K562 (cell line): ENCODE measurements around the gene SLC25A45. TPM values are rescaled to one million over a fixed set of nuclear protein-coding genes. Genes with fewer than 3 reads are reported as not detected.
A peak's percentile ranks its signal among the peaks of the same experiment; 100 is the strongest.

ENCODE experiments used
- ATAC-seq: fragments of 200-7000 bp; cut with Tn5 transposase; 3 replicates; pipeline ENCODE4 v1.9.1; 2020; ENCODE audit warnings: moderate library complexity
- BruUV-seq: library from RNA; stranded (reverse); fragments of 400-500 nt; replicated peaks from 2 replicates; lab custom pipeline; 2021; lab: Mats Ljungman, UMichigan
- CTCF ChIA-PET: fragments of 300-600 bp; formaldehyde crosslinking; extraction: SDS; loops from one replicate; lab custom pipeline; 2021; ENCODE audit warnings: low intra/inter-chr PET ratio; lab: Yijun Ruan, JAX
- POLR2A ChIA-PET: fragments of 300-600, 350-650 bp; sonication (Branson Sonifier 250); formaldehyde crosslinking; extraction: SDS; loops from one replicate; lab custom pipeline; 2021; ENCODE audit warnings: antibody characterized with exemption, inconsistent platforms; lab: Yijun Ruan, JAX
- DNase-seq, 4 experiments: peaks; one replicate each; pipeline versions ENCODE4 v3.0.0 to v3.0.0-alpha.2; 2011 to 2018; ENCODE audit warnings: low spot score in 3 of 4, mixed read lengths in 3 of 4; ENCODE audit errors: extremely low read depth in 1 of 4
- FAIRE-seq: peaks from 2 replicates; lab custom pipeline; 2011; peaks lifted over from hg19 to GRCh38; lab: Jason Lieb, UNC
- H2AFZ ChIP-seq: 2 replicates; pipeline ENCODE4 v1.6.0; 2011; ENCODE audit warnings: low read depth, low read length, control low read depth, inconsistent platforms
- H3K27ac ChIP-seq: fragments of 200-600 bp; 3 replicates; pipeline ENCODE4 v1.8.0; 2011; ENCODE audit warnings: low read depth, mild to moderate bottlenecking, control low read depth, inconsistent platforms, low read length, moderate library complexity, mixed read lengths; ENCODE audit errors: extremely low read depth
- H3K27me3 ChIP-seq, 2 experiments: fragments of 300-600 bp in 1 of 2; 2 replicates in 1 of 2; 3 replicates in 1 of 2; pipeline versions ENCODE4 v1.6.0 to v1.8.0; 2011; ENCODE audit warnings: inconsistent platforms in 2 of 2, low read length in 2 of 2, mild to moderate bottlenecking in 1 of 2, mixed read lengths in 1 of 2, moderate library complexity in 1 of 2; ENCODE audit not compliant: control insufficient read depth in 2 of 2, insufficient read depth in 2 of 2
- H3K36me3 ChIP-seq: fragments of 300-600 bp; 3 replicates; pipeline ENCODE4 v1.8.0; 2011; ENCODE audit warnings: mild to moderate bottlenecking, low read length, inconsistent platforms; ENCODE audit not compliant: control insufficient read depth, insufficient read depth
- H3K4me1 ChIP-seq, 2 experiments: fragments of 200-600 bp in 1 of 2; replicated peaks in 1 of 2; 2 replicates in 1 of 2; 3 replicates in 1 of 2; pipeline versions ENCODE4 v1.5.1 to v1.8.0; 2011; ENCODE audit warnings: inconsistent platforms in 2 of 2, low read length in 2 of 2, mild to moderate bottlenecking in 1 of 2, mixed read lengths in 1 of 2, moderate library complexity in 1 of 2; ENCODE audit not compliant: control insufficient read depth in 2 of 2, insufficient read depth in 2 of 2
- H3K4me2 ChIP-seq: 2 replicates; pipeline ENCODE4 v1.6.1; 2011; ENCODE audit warnings: low read length, control low read depth, inconsistent platforms, mixed read lengths; ENCODE audit not compliant: insufficient read depth
- H3K4me3 ChIP-seq: fragments of 200-600 bp; sonication (generic), shearing (Covaris generic); 2 replicates; pipeline ENCODE4 v1.5.1; 2016; ENCODE audit warnings: control low read depth, inconsistent platforms
- H3K79me2 ChIP-seq: fragments of 200-600 bp; 3 replicates; pipeline ENCODE4 v1.8.0; 2011; ENCODE audit warnings: low read length, inconsistent platforms; ENCODE audit not compliant: control insufficient read depth, insufficient read depth
- H3K9ac ChIP-seq, 2 experiments: 2 replicates each; pipeline versions ENCODE4 v1.6.0 to v1.6.1; 2011; ENCODE audit warnings: low read depth in 2 of 2, low read length in 2 of 2, control low read depth in 1 of 2, inconsistent platforms in 1 of 2, mild to moderate bottlenecking in 1 of 2, mixed read lengths in 1 of 2; ENCODE audit not compliant: insufficient read depth in 1 of 2
- H3K9me1 ChIP-seq: one replicate; pipeline ENCODE4 v1.6.0; 2011; ENCODE audit warnings: inconsistent platforms, mild to moderate bottlenecking, low read length, moderate library complexity; ENCODE audit not compliant: control insufficient read depth, insufficient read depth
- H3K9me3 ChIP-seq: replicated peaks from 2 replicates; pipeline ENCODE4 v1.5.1; 2011; ENCODE audit warnings: low read depth, low read length, inconsistent platforms; ENCODE audit not compliant: control insufficient read depth, insufficient read depth
- H4K20me1 ChIP-seq: replicated peaks from 2 replicates; pipeline ENCODE4 v1.6.1; 2011; ENCODE audit warnings: low read length, inconsistent platforms, mixed read lengths; ENCODE audit not compliant: control insufficient read depth, insufficient read depth
- DMBX1 ChIP-seq: fragments of 250-450 bp; sonication (Bioruptor Pico); IDR thresholded peaks from 2 replicates; pipeline ENCODE4 v1.8.0; 2022; ENCODE audit warnings: inconsistent platforms, mild to moderate bottlenecking, moderate library complexity, borderline replicate concordance
- ETV1 ChIP-seq: fragments of 450-650 bp; conservative IDR thresholded peaks from 2 replicates; pipeline ENCODE4 v1.6.1; 2016; ENCODE audit warnings: missing genetic modification characterization, control low read depth, low read depth, missing compliant biosample characterization
- GATAD2A ChIP-seq: fragments of 450-650 bp; IDR thresholded peaks from 2 replicates; pipeline ENCODE4 v1.6.1; 2017
- IFI16 ChIP-seq: fragments of 250-450 bp; sonication (Bioruptor Pico); IDR thresholded peaks from 2 replicates; pipeline ENCODE4 v2.1.2; 2022; ENCODE audit warnings: mild to moderate bottlenecking, inconsistent platforms
- PHF20 ChIP-seq: fragments of 450-650 bp; IDR thresholded peaks from 2 replicates; pipeline ENCODE4 v1.6.1; 2018; ENCODE audit not compliant: partially characterized antibody
- RB1 ChIP-seq: fragments of 450-650 bp; IDR thresholded peaks from 2 replicates; pipeline ENCODE4 v1.6.1; 2017; ENCODE audit warnings: low read depth, mild to moderate bottlenecking
- SMARCA5 ChIP-seq: fragments of 450-650 bp; IDR thresholded peaks from 2 replicates; pipeline ENCODE4 v1.6.1; 2016
- SRSF3 ChIP-seq: fragments of 200-400 bp; formaldehyde crosslinking; IDR thresholded peaks from 2 replicates; pipeline ENCODE4 v1.6.1; 2016; ENCODE audit warnings: mild to moderate bottlenecking, low read length, moderate library complexity; ENCODE audit not compliant: insufficient read depth
- TEAD2 ChIP-seq: fragments of 450-650 bp; IDR thresholded peaks from 2 replicates; pipeline ENCODE4 v1.6.1; 2016; ENCODE audit warnings: missing genetic modification characterization, control low read depth, missing compliant biosample characterization
- TGIF2 ChIP-seq: sonication (generic); formaldehyde crosslinking; IDR thresholded peaks from 2 replicates; pipeline ENCODE4 v1.8.1; 2022; ENCODE audit warnings: mild to moderate bottlenecking, missing genetic modification reagents, moderate library complexity
- YBX1 ChIP-seq: fragments of 450-650 bp; IDR thresholded peaks from 2 replicates; pipeline ENCODE4 v1.7.1; 2016; ENCODE audit warnings: mild to moderate bottlenecking
- ZNF586 ChIP-seq: fragments of 450-650 bp; formaldehyde crosslinking; conservative IDR thresholded peaks from 2 replicates; pipeline ENCODE4 v1.4.0; 2020; ENCODE audit warnings: mild to moderate bottlenecking, moderate library complexity
- WGBS: fragments of 100-300 bp; shearing (Covaris generic); methylation state at CpG from one replicate; pipeline ENCODE4 v1.1.6; 2016; ENCODE audit warnings: low coverage, mixed read lengths; ENCODE audit not compliant: insufficient coverage; ENCODE audit errors: missing lambda C conversion rate; 5-methylcytosine and 5-hydroxymethylcytosine counted together
- in situ Hi-C: fragments of 300-500 bp; cut with MboI; formaldehyde crosslinking; loops from 4 replicates; pipeline ENCODE4 v1.15.0; 2018; ENCODE audit warnings: inconsistent platforms, mixed read lengths
- intact Hi-C: fragments of 100-400 bp; cut with micrococcal nuclease; formaldehyde crosslinking; loops from 2 replicates; pipeline ENCODE4 v1.14.2; 2022
- polyA plus RNA-seq, 8 experiments: library from polyadenylated mRNA; depleted of rRNA in 4 of 8; stranded (reverse) in 5 of 8; unstranded in 3 of 8; fragments of >200 nt; fragmentation: Nextera tagmentation in 2 of 8; fragmentation: Illumina TruSeq in 1 of 8; extraction: Ambion mirVana in 2 of 8; extraction: Trizol in 1 of 8; gene quantifications; 2 replicates each; pipeline versions ENCODE4 v1.2.1 to v1.2.3, GENCODE V29; 2011 to 2014; ENCODE audit warnings: inconsistent platforms in 1 of 8, missing spikeins in 1 of 8
- total RNA-seq, 7 experiments: library from RNA; depleted of rRNA in 6 of 7; stranded (reverse); fragments of >200 nt in 6 of 7; fragmentation: Illumina TruSeq in 2 of 7; extraction: Trizol in 2 of 7; gene quantifications; 2 replicates each; pipeline versions ENCODE4 v1.2.1 to v1.2.3, GENCODE V29; 2011 to 2021; ENCODE audit warnings: low replicate concordance in 1 of 7
- TF ChIP-seq, protein P1 (sequence below), 2 experiments: fragments of 450-650 bp in 1 of 2; sonication (generic) in 1 of 2; formaldehyde crosslinking in 1 of 2; IDR thresholded peaks in 1 of 2; conservative IDR thresholded peaks in 1 of 2; 2 replicates each; pipeline versions ENCODE4 v1.6.1 to v1.8.1; 2016 to 2023; ENCODE audit warnings: mild to moderate bottlenecking in 2 of 2, moderate library complexity in 2 of 2, inconsistent platforms in 1 of 2, missing genetic modification reagents in 1 of 2
- TF ChIP-seq, protein P2 (sequence below): sonication (generic); formaldehyde crosslinking; IDR thresholded peaks from 2 replicates; pipeline ENCODE4 v1.8.0; 2023; ENCODE audit warnings: missing genetic modification reagents, mild to moderate bottlenecking, borderline replicate concordance

The SLC25A45 gene
- total and polyA plus RNA-seq, 9 of the 15 experiments (the other 6 are each of a cell fraction or from before 2014, with no cell fraction given), result 0.15 to 2.3 (median 0.68) TPM

DNA sequence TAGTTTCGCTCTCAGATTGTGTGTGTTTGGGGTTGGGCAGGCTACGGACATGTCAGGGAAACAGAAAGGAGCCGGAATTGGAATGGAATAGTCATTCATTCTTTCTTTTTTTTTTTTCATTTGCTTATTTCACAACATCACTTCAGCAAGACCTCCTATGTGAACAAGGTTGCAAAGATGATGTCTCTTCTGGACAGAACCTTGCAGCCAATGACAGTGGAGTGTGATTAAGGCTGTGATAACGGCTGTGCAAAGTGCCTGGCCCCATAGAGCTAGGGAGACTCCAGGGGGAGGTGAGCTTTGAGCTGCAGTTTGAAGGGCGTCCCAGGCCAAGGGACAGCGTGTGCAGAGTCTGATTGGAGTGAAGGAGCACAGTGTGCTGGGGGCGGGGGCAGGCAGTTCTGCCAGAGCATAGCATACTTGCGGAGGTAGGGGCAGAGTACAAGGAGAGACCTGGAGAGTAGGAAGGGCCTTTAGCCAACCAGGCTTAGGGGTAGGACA is 24.5 kb downstream of the SLC25A45 start (continued):
- TF ChIP-seq, protein P1, sequence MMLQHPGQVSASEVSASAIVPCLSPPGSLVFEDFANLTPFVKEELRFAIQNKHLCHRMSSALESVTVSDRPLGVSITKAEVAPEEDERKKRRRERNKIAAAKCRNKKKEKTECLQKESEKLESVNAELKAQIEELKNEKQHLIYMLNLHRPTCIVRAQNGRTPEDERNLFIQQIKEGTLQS (IDR thresholded peaks at IDR 0.05), result no peak
- TF ChIP-seq, protein P1 (CRISPR knock-in tag; conservative IDR thresholded peaks at IDR 0.05), result no peak
- TF ChIP-seq SMARCA5 (0 out of 2 replicates have a peak, but pooled peaks have one; percentile 13), TEAD2 (tag) (no peak), RB1 (peak; percentile 23; the same call in 1 of the 2 replicates), PHF20 (no peak), ETV1 (tag) (no peak)

DNA sequence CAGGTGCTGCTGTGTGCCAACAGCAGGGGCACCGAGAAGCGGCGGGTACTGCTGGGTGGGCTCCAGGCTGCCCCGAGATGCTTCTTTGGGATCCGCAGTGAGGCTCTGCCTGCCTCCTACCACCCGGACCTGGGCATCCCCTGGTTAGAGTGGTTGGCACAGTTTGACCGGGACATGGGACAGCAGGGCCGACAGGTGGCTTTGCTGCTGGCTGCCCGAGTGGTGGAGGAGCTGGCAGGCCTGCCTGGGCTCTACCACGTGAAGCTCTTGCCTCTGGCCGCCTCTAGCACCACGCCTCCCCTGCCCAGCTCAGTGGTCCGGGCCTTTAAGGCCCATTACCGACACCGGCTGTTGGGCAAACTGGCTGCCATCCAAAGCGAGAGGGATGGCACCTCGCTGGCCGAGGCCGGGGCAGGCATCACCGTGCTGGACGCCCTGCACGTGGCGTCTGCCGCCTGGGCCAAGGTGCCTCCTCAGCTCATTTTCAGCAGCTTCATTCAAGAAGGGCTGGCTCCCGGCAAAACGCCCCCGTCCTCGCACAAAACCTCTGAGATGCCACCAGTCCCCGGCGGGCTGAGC is 26.0 kb downstream of the SLC25A45 start:
- H3K9me1 ChIP-seq, result no peaks in the 10 kb centered on the region
- 86% methylated on average over 25 of the region's 30 CpGs for WGBS
- FAIRE-seq (no peak), DNase-seq (no peak), ATAC-seq (no peak)
- ChIA-PET POLR2A (interaction anchor here (0.6 to 15.6 kb wide), 12 partner anchors 8 to 148 kb away, joined by 3 to 253 read pairs (median 4); partner anchors contain the start of genes DPF2, MALAT1 and NEAT1), CTCF (no interaction called here)
- peaks cover 13% of the 10 kb centered on the region; the same call in 1 of the 3 replicates for H3K36me3 ChIP-seq
- no peaks in the 10 kb centered on the region for H3K9me3 ChIP-seq
- BruUV-seq, result no TSS peak
- no peak overlapping the region for H3K27ac ChIP-seq
- no peak overlapping the region for H3K4me2 ChIP-seq
- peaks cover 25 to 48% of the 10 kb centered on the region in 2 experiments for H3K4me1 ChIP-seq
- in situ Hi-C loops (no loop called here), intact Hi-C loops (no loop called here)
- H3K4me3 ChIP-seq, result no peak overlapping the region
- H2AFZ ChIP-seq, result no peak overlapping the region
- peaks cover 10% of the 10 kb centered on the region; the same call in 1 of the 2 replicates for H4K20me1 ChIP-seq
- H3K27me3 ChIP-seq, result no peaks in the 10 kb centered on the region
- H3K79me2 ChIP-seq, result no peaks in the 10 kb centered on the region
- H3K9ac ChIP-seq, result peak overlapping the region in 1 of 2 experiments; percentile 53; a peak in 1 of 4 replicates
- TF ChIP-seq GATAD2A (no peak), DMBX1 (no peak), IFI16 (CRISPR knock-in tag) (no peak), YBX1 (no peak), SRSF3 (no peak), ZNF586 (CRISPR knock-in tag) (no peak), TGIF2 (0 out of 2 replicates have a peak, but pooled peaks have one; percentile 14)
- TF ChIP-seq, protein P2, sequence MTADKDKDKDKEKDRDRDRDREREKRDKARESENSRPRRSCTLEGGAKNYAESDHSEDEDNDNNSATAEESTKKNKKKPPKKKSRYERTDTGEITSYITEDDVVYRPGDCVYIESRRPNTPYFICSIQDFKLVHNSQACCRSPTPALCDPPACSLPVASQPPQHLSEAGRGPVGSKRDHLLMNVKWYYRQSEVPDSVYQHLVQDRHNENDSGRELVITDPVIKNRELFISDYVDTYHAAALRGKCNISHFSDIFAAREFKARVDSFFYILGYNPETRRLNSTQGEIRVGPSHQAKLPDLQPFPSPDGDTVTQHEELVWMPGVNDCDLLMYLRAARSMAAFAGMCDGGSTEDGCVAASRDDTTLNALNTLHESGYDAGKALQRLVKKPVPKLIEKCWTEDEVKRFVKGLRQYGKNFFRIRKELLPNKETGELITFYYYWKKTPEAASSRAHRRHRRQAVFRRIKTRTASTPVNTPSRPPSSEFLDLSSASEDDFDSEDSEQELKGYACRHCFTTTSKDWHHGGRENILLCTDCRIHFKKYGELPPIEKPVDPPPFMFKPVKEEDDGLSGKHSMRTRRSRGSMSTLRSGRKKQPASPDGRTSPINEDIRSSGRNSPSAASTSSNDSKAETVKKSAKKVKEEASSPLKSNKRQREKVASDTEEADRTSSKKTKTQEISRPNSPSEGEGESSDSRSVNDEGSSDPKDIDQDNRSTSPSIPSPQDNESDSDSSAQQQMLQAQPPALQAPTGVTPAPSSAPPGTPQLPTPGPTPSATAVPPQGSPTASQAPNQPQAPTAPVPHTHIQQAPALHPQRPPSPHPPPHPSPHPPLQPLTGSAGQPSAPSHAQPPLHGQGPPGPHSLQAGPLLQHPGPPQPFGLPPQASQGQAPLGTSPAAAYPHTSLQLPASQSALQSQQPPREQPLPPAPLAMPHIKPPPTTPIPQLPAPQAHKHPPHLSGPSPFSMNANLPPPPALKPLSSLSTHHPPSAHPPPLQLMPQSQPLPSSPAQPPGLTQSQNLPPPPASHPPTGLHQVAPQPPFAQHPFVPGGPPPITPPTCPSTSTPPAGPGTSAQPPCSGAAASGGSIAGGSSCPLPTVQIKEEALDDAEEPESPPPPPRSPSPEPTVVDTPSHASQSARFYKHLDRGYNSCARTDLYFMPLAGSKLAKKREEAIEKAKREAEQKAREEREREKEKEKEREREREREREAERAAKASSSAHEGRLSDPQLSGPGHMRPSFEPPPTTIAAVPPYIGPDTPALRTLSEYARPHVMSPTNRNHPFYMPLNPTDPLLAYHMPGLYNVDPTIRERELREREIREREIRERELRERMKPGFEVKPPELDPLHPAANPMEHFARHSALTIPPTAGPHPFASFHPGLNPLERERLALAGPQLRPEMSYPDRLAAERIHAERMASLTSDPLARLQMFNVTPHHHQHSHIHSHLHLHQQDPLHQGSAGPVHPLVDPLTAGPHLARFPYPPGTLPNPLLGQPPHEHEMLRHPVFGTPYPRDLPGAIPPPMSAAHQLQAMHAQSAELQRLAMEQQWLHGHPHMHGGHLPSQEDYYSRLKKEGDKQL (CRISPR knock-in tag), result 0 out of 2 replicates have a peak, but pooled peaks have one; percentile 28
